ENCODE measurements around the gene EIF4A3.

EIF4A3 gene

DNA sequence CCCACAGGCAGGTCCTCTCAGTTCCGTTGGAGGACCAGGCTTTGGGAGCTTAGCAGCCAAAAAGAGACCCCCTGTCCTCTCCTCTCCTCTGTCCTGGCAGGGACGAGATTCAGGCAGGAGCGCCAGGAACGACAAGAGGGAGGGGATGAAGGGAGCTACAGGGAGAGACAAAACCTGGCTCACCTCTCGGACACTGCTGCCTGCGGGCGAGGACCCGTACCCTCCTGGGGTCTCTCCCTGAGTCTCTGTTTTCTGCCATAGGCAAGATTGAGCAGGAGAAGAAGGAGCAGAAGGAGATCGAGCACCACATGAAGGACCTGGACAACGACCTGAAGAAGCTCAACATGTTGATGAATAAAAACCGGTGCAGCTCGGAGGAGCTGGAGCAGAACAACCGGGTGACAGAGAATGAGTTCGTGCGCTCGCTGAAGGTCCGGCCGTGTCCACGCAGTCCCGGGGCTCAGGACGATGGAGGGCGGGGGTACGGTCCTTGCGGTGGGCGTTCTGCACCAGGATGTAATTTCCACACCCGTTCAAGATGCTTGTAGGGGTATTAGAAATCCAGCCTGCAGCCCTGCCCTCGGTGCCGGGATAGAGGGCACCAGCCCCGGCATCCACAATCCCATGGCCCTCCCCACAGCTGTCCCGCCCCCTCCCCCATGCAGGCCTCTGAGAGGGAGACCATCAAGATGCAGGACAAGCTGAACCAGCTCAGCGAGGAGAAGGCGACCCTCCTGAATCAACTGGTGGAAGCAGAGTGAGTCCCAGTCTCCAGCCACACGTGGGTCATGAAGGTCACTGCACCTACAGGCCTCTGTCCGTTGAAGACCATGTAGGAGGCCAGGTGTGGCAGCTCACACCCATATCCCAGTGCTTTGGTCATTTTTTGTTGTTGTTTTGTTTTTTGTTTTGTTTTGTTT is 59.3 kb downstream of the EIF4A3 start:
- CTCF ChIA-PET, result interaction anchor here (1.1 kb wide), 1 partner anchor 14 kb away, joined by 4 read pairs; the partner anchor contains the start of gene GAA
- no peaks in the 10 kb centered on the region for H3K36me3 Mint-ChIP-seq
- H3K9me3 Mint-ChIP-seq, result no peaks in the 10 kb centered on the region
- H3K4me1 Mint-ChIP-seq, result peaks cover 3% of the 10 kb centered on the region
- DNase-seq, result no peak
- no peak overlapping the region for H3K27ac Mint-ChIP-seq
- H3K27me3 Mint-ChIP-seq, result peaks cover 38% of the 10 kb centered on the region
- no peak overlapping the region for H3K4me3 Mint-ChIP-seq

DNA sequence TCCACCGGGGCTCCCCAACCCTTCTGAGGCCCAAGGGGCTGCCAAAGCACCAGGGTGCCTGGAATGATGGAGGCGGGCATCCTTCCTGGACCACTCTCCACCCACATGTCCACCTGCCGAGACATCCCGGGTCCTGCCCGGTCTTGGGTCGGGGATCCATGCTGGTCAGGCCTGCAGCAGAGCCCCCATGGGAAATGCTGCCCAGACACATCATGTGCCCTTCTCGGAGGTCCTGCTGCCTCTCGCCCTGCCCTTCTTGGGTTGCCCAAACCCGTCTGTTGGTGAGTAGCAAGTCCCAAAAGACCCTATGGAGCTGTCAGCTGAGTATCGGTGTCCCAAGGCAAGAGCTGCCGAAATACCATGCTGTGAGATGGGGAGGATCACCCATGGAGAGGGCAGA is 60.3 kb downstream of the EIF4A3 start:
- CTCF ChIA-PET, result interaction anchor here (1.1 kb wide), 1 partner anchor 15 kb away, joined by 4 read pairs; the partner anchor contains the start of gene GAA
- no peak for DNase-seq
- H3K9me3 Mint-ChIP-seq, result no peaks in the 10 kb centered on the region
- no peak overlapping the region for H3K4me3 Mint-ChIP-seq
- H3K27ac Mint-ChIP-seq, result no peak overlapping the region
- peaks cover 3% of the 10 kb centered on the region for H3K4me1 Mint-ChIP-seq
- peaks cover 36% of the 10 kb centered on the region for H3K27me3 Mint-ChIP-seq
- H3K36me3 Mint-ChIP-seq, result no peaks in the 10 kb centered on the region

DNA sequence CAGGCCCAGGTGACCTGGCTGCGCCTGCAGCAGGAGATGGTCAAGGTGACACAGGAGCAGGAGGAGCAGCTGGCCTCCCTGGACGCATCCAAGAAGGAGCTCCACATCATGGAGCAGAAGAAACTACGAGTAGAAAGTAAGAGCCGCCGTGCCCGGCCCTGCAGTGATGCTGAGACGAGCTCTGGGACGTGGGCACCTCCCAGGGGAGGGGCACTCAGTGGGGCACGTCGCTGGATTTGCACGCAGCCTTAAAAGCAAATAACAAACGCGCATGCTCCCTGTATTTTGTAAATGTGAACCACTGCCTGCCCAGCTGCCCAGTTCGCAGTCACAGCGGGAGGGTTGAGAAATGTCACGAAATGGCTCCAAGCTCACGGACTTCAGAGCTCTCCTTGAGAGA is 60.8 kb downstream of the EIF4A3 start:
- H3K27ac Mint-ChIP-seq, result no peak overlapping the region

DNA sequence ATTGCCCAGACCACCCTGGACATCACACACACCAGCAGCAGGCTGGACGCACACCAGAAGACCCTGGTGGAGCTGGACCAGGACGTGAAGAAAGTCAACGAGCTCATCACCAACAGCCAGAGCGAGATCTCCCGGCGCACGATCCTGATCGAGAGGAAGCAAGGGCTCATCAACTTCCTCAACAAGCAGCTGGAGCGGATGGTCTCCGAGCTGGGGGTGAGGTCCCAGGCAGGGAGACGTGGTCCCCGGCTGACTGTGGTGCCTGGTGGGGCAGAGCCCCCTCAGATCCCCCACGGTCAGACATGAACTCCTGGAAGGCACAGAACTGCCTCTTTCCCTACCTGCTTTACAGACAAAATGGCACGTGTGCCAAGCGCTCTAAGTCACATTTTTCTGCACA is 62.2 kb downstream of the EIF4A3 start:
- H3K9me3 Mint-ChIP-seq, result no peaks in the 10 kb centered on the region
- no peak for DNase-seq
- H3K27ac Mint-ChIP-seq, result no peak overlapping the region
- no peaks in the 10 kb centered on the region for H3K36me3 Mint-ChIP-seq
- CTCF ChIA-PET, result interaction anchor here (0.8 to 1.0 kb wide), 2 partner anchors 17 to 76 kb away, joined by 3 to 6 read pairs; partner anchors contain the start of gene GAA
- peaks cover 39% of the 10 kb centered on the region for H3K27me3 Mint-ChIP-seq
- H3K4me3 Mint-ChIP-seq, result no peak overlapping the region
- peaks cover 3% of the 10 kb centered on the region for H3K4me1 Mint-ChIP-seq

More for the DNA sequence above, 60.8 kb downstream of the EIF4A3 start:
- no peak overlapping the region for H3K4me3 Mint-ChIP-seq
- peaks cover 40% of the 10 kb centered on the region for H3K27me3 Mint-ChIP-seq
- CTCF ChIA-PET, result interaction anchor here (1.1 kb wide), 1 partner anchor 15 kb away, joined by 4 read pairs; the partner anchor contains the start of gene GAA
- no peaks in the 10 kb centered on the region for H3K36me3 Mint-ChIP-seq
- H3K4me1 Mint-ChIP-seq, result peaks cover 3% of the 10 kb centered on the region
- no peaks in the 10 kb centered on the region for H3K9me3 Mint-ChIP-seq
- DNase-seq, result no peak
